Measurements from ENCODE around the gene PALM. TPM values are rescaled to one million over a fixed set of nuclear protein-coding genes. Genes with fewer than 3 reads are reported as not detected.
A peak's percentile ranks its signal among the peaks of the same experiment; 100 is the strongest.

PALM gene
- total RNA-seq, 2 experiments from 2014 or later, result 1.2 TPM; not detected in 1

- CTCF ChIA-PET (ENCODE audit: unreplicated experiment), result no interaction called here
- POLR2A ChIA-PET, result no interaction called here
- Histone ChIP-seq H3K4me2 (ENCODE audit: low read length) (no peak overlapping the region), H3K27ac (ENCODE audit: low read depth, low read length, poor library complexity, severe bottlenecking) (no peak overlapping the region), H4K20me1 (ENCODE audit: insufficient read depth, low read length) (no peaks in the 10 kb centered on the region), H3K4me1 (ENCODE audit: insufficient read depth, low read length, poor library complexity, severe bottlenecking) (no peaks in the 10 kb centered on the region), H3K4me3 (ENCODE audit: low read depth, low read length, poor library complexity, severe bottlenecking) (no peak overlapping the region), H3K36me3 (ENCODE audit: insufficient read depth, low read length) (no peaks in the 10 kb centered on the region), H2AFZ (ENCODE audit: low read length) (no peak overlapping the region), H3K9me3 (ENCODE audit: low read length) (peaks cover 6% of the 10 kb centered on the region; the same call in 1 of the 2 replicates), H3K79me2 (ENCODE audit: insufficient read depth, low read depth, low read length) (no peaks in the 10 kb centered on the region), H3K9me2 (ENCODE audit: insufficient read depth, low read length) (no peaks in the 10 kb centered on the region)
- no TSS peak for BruUV-seq (replicated peaks)
- intact Hi-C loops (cut with micrococcal nuclease; ENCODE audit: unreplicated experiment), result no loop called here
- peak; percentile 47 for DNase-seq (ENCODE audit: low spot score)
- TF ChIP-seq EZH2phosphoT487 (IDR thresholded peaks at IDR 0.05; ENCODE audit: borderline replicate concordance, low read depth, low read length), result no peak
- TF ChIP-seq, protein P1, sequence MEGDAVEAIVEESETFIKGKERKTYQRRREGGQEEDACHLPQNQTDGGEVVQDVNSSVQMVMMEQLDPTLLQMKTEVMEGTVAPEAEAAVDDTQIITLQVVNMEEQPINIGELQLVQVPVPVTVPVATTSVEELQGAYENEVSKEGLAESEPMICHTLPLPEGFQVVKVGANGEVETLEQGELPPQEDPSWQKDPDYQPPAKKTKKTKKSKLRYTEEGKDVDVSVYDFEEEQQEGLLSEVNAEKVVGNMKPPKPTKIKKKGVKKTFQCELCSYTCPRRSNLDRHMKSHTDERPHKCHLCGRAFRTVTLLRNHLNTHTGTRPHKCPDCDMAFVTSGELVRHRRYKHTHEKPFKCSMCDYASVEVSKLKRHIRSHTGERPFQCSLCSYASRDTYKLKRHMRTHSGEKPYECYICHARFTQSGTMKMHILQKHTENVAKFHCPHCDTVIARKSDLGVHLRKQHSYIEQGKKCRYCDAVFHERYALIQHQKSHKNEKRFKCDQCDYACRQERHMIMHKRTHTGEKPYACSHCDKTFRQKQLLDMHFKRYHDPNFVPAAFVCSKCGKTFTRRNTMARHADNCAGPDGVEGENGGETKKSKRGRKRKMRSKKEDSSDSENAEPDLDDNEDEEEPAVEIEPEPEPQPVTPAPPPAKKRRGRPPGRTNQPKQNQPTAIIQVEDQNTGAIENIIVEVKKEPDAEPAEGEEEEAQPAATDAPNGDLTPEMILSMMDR (conservative IDR thresholded peaks at IDR 0.05; ENCODE audit: low read length), result no peak
Measured at GRCh38 chr19:756236-756635, 47.5 kb downstream of the PALM start.

- DNase-seq (ENCODE audit: low spot score), result no peak
- Histone ChIP-seq H3K27ac (ENCODE audit: low read depth, low read length, poor library complexity, severe bottlenecking) (no peak overlapping the region), H4K20me1 (ENCODE audit: insufficient read depth, low read length) (no peaks in the 10 kb centered on the region), H3K79me2 (ENCODE audit: insufficient read depth, low read depth, low read length) (no peaks in the 10 kb centered on the region), H2AFZ (ENCODE audit: low read length) (no peak overlapping the region), H3K9me2 (ENCODE audit: insufficient read depth, low read length) (no peaks in the 10 kb centered on the region), H3K36me3 (ENCODE audit: insufficient read depth, low read length) (no peaks in the 10 kb centered on the region), H3K4me3 (ENCODE audit: low read depth, low read length, poor library complexity, severe bottlenecking) (no peak overlapping the region), H3K4me2 (ENCODE audit: low read length) (no peak overlapping the region), H3K4me1 (ENCODE audit: insufficient read depth, low read length, poor library complexity, severe bottlenecking) (no peaks in the 10 kb centered on the region), H3K9me3 (ENCODE audit: low read length) (peaks cover 6% of the 10 kb centered on the region; the same call in 1 of the 2 replicates)
- POLR2A ChIA-PET, result no interaction called here
- no peak for TF ChIP-seq EZH2phosphoT487 (IDR thresholded peaks at IDR 0.05; ENCODE audit: borderline replicate concordance, low read depth, low read length)
- TF ChIP-seq, protein P1 (conservative IDR thresholded peaks at IDR 0.05; ENCODE audit: low read length), result no peak
- intact Hi-C loops (cut with micrococcal nuclease; ENCODE audit: unreplicated experiment), result no loop called here
- CTCF ChIA-PET (ENCODE audit: unreplicated experiment), result no interaction called here
- BruUV-seq (replicated peaks), result no TSS peak
Measured at GRCh38 chr19:756821-757688, 48.3 kb downstream of the PALM start.
